Naive thymus-derived CD8-positive, alpha-beta T cell (primary cell): ENCODE measurements around the gene THYN1. TPM values are rescaled to one million over a fixed set of nuclear protein-coding genes. Genes with fewer than 3 reads are reported as not detected.

ENCODE experiments used
- ATAC-seq, 2 donors: fragments of 150-1000 bp; cut with Tn5 transposase in 1 of 2; sonication (Bioruptor Pico), chemical (Tn5 transposase) in 1 of 2; 1 replicate in 1 of 2; 2 replicates in 1 of 2; pipeline ENCODE4 v1.10.0; 2021; ENCODE audit warnings: mild to moderate bottlenecking in 2 of 2, moderate library complexity in 2 of 2
- POLR2A ChIA-PET: fragments of 350-600 bp; sonication (Branson Sonifier 250); formaldehyde crosslinking; loops from one replicate; lab custom pipeline; 2021; ENCODE audit warnings: antibody characterized with exemption; lab: Charles Lee
- DNase-seq, 10 donors: peaks; one replicate each; pipeline versions ENCODE4 v3.0.0 to v3.0.0-alpha.2; 2020 to 2022
- H3K27ac Mint-ChIP-seq, 10 donors: one replicate each; pipeline ENCODE4 v1.8.0; 2020 to 2022; ENCODE audit warnings: mild to moderate bottlenecking in 10 of 10, mixed read lengths in 10 of 10, moderate library complexity in 4 of 10, inconsistent platforms in 1 of 10
- H3K27me3 Mint-ChIP-seq, 5 donors: one replicate each; pipeline ENCODE4 v1.8.0; 2021 to 2022; ENCODE audit warnings: mixed read lengths in 5 of 5
- H3K36me3 Mint-ChIP-seq, 3 donors: one replicate each; pipeline ENCODE4 v1.8.0; 2020 to 2022; ENCODE audit warnings: mixed read lengths in 3 of 3, mild to moderate bottlenecking in 2 of 3, inconsistent platforms in 1 of 3
- H3K4me1 Mint-ChIP-seq, 4 donors: one replicate each; pipeline ENCODE4 v1.8.0; 2021 to 2022; ENCODE audit warnings: mixed read lengths in 4 of 4
- H3K4me3 Mint-ChIP-seq, 10 donors: one replicate each; pipeline ENCODE4 v1.8.0; 2020 to 2022; ENCODE audit warnings: mild to moderate bottlenecking in 10 of 10, mixed read lengths in 10 of 10, moderate library complexity in 6 of 10, inconsistent platforms in 1 of 10
- H3K9me3 Mint-ChIP-seq, 9 donors: one replicate each; pipeline ENCODE4 v1.8.0; 2020 to 2022; ENCODE audit warnings: mixed read lengths in 9 of 9, mild to moderate bottlenecking in 3 of 9, inconsistent platforms in 1 of 9, moderate library complexity in 1 of 9
- polyA plus RNA-seq, 3 donors: library from polyadenylated mRNA; unstranded; fragments of 300-500 nt; fragmentation: Illumina TruSeq; gene quantifications; one replicate each; pipeline ENCODE4 v1.2.3, GENCODE V29; 2021
- total RNA-seq, 8 experiments: library from RNA in 2 of 8; stranded (reverse) in 2 of 8; gene quantifications; one replicate each; pipeline ENCODE4 v1.2.3 and lab custom pipeline; 2021 to 2026

The THYN1 gene
- total and polyA plus RNA-seq, 5 experiments from 2014 or later, result 79.0 to 207 (median 172) TPM

GRCh38 chr11:134205729-134206128 is 47.4 kb downstream of the THYN1 start:
- H3K4me3 Mint-ChIP-seq, result no peak overlapping the region
- no peak overlapping the region for H3K27ac Mint-ChIP-seq
- POLR2A ChIA-PET, result no interaction called here
- no peaks in the 10 kb centered on the region for H3K9me3 Mint-ChIP-seq
- H3K27me3 Mint-ChIP-seq, result no peaks in the 10 kb centered on the region
- peaks cover 7 to 92% (median 51%) of the 10 kb centered on the region in 3 donors for H3K36me3 Mint-ChIP-seq
- ATAC-seq (no peak), DNase-seq (no peak)
- peaks cover 0 to 3% (median 3%) of the 10 kb centered on the region in 4 donors for H3K4me1 Mint-ChIP-seq

- Mint-ChIP-seq H3K36me3 (peaks cover 15 to 92% (median 48%) of the 10 kb centered on the region in 3 donors), H3K9me3 (no peaks in the 10 kb centered on the region), H3K27ac (no peak overlapping the region), H3K4me1 (peaks cover 0 to 4% (median 3%) of the 10 kb centered on the region in 4 donors), H3K4me3 (no peak overlapping the region), H3K27me3 (no peaks in the 10 kb centered on the region)
- ATAC-seq, result no peak
- DNase-seq, result no peak
- POLR2A ChIA-PET, result no interaction called here
Measured at GRCh38 chr11:134202661-134203060, 50.5 kb downstream of the THYN1 start.

- POLR2A ChIA-PET, result no interaction called here
- H3K9me3 Mint-ChIP-seq, result no peaks in the 10 kb centered on the region
- DNase-seq, result no peak
- H3K27ac Mint-ChIP-seq, result peak overlapping the region in 1 of 10 donors; percentile 4
- H3K27me3 Mint-ChIP-seq, result no peaks in the 10 kb centered on the region
- no peak for ATAC-seq
- peaks cover 15 to 97% (median 44%) of the 10 kb centered on the region in 3 donors for H3K36me3 Mint-ChIP-seq
- no peak overlapping the region for H3K4me3 Mint-ChIP-seq
- H3K4me1 Mint-ChIP-seq, result peaks cover 0 to 3% (median 1%) of the 10 kb centered on the region in 4 donors
Measured at GRCh38 chr11:134200688-134201087, 52.5 kb downstream of the THYN1 start.

GRCh38 chr11:134199531-134199930 is 53.6 kb downstream of the THYN1 start:
- POLR2A ChIA-PET, result no interaction called here
- H3K27me3 Mint-ChIP-seq, result no peaks in the 10 kb centered on the region
- no peaks in the 10 kb centered on the region for H3K9me3 Mint-ChIP-seq
- H3K4me3 Mint-ChIP-seq, result no peak overlapping the region
- ATAC-seq, result no peak
- no peak for DNase-seq
- H3K27ac Mint-ChIP-seq, result no peak overlapping the region
- peaks cover 0 to 3% (median 1%) of the 10 kb centered on the region in 4 donors for H3K4me1 Mint-ChIP-seq
- peaks cover 15 to 92% (median 41%) of the 10 kb centered on the region in 3 donors for H3K36me3 Mint-ChIP-seq

Other genes with a start within 250 kb of the THYN1 start
- gene JAM3, start 184.3 kb downstream of the THYN1 start, total RNA-seq, result 1 to 10 TPM; 8.5 to 9.1 TPM
- 1 to 10 TPM; 4.2 to 6.5 (median 4.8) TPM for gene JAM3, start 184.3 kb downstream of the THYN1 start, polyA plus RNA-seq
- gene NCAPD3, start 29.4 kb downstream of the THYN1 start, total RNA-seq, result 10 to 100 TPM; 42.6 to 43.5 TPM
- gene NCAPD3, start 29.4 kb downstream of the THYN1 start, polyA plus RNA-seq, result 10 to 100 TPM; 11.2 to 16.5 (median 14.2) TPM
- 10 to 100 TPM; 66.4 to 70.1 TPM for gene VPS26B, start 28.7 kb downstream of the THYN1 start, total RNA-seq
- gene VPS26B, start 28.7 kb downstream of the THYN1 start, polyA plus RNA-seq, result 10 to 100 TPM; 47.8 to 62.5 (median 57.7) TPM
- gene ACAD8, start 216 bp upstream of the THYN1 start, total RNA-seq, result 10 to 100 TPM; 37.2 to 40.2 TPM
- 10 to 100 TPM; 21.0 to 24.0 (median 22.6) TPM for gene ACAD8, start 216 bp upstream of the THYN1 start, polyA plus RNA-seq
- gene GLB1L3, start 23.0 kb upstream of the THYN1 start, total RNA-seq, result 1 to 10 TPM; 1.2 TPM
- 1 to 10 TPM; 2.0 to 2.5 (median 2.2) TPM for gene GLB1L3, start 23.0 kb upstream of the THYN1 start, polyA plus RNA-seq
- gene GLB1L2, start 78.6 kb upstream of the THYN1 start, total RNA-seq, result 1 to 10 TPM; 1.5 to 2.1 TPM
- under 1 TPM; 0.53 to 0.89 (median 0.55) TPM for gene GLB1L2, start 78.6 kb upstream of the THYN1 start, polyA plus RNA-seq
- under 1 TPM in 1 of 2 experiments, not detected in 1; 0.05 TPM for gene B3GAT1, start 158.9 kb upstream of the THYN1 start, total RNA-seq
- not detected for gene B3GAT1, start 158.9 kb upstream of the THYN1 start, polyA plus RNA-seq